Activated naive CD8-positive, alpha-beta T cell treated with anti-CD3 and anti-CD28 coated beads, Interleukin-2, amount 50 U/mL, for 24 hours (primary cell): ENCODE results near the gene CBLB.
"Not testable (repeated sequence)": the region's sequence is repeated elsewhere in the genome, so short reads cannot be mapped to it uniquely, and the experiment has no call there.

Source experiments
- ATAC-seq: fragments of 150-1000 bp; cut with Tn5 transposase; one replicate; pipeline ENCODE4 v1.10.0; 2021
- DNase-seq: peaks from one replicate; pipeline ENCODE4 v3.0.0; 2021
- H3K27ac Mint-ChIP-seq: one replicate; pipeline ENCODE4 v1.8.0; 2021; ENCODE audit warnings: mild to moderate bottlenecking, mixed read lengths
- H3K27me3 Mint-ChIP-seq: one replicate; pipeline ENCODE4 v1.8.0; 2021; ENCODE audit warnings: mixed read lengths
- H3K36me3 Mint-ChIP-seq: one replicate; pipeline ENCODE4 v1.8.0; 2021; ENCODE audit warnings: low read depth, mixed read lengths
- H3K4me1 Mint-ChIP-seq: one replicate; pipeline ENCODE4 v1.8.0; 2021; ENCODE audit warnings: mixed read lengths
- H3K4me3 Mint-ChIP-seq: one replicate; pipeline ENCODE4 v1.8.0; 2021; ENCODE audit warnings: mild to moderate bottlenecking, moderate library complexity, mixed read lengths
- H3K9me3 Mint-ChIP-seq: one replicate; pipeline ENCODE4 v1.8.0; 2021; ENCODE audit warnings: mixed read lengths

Gene CBLB

DNA sequence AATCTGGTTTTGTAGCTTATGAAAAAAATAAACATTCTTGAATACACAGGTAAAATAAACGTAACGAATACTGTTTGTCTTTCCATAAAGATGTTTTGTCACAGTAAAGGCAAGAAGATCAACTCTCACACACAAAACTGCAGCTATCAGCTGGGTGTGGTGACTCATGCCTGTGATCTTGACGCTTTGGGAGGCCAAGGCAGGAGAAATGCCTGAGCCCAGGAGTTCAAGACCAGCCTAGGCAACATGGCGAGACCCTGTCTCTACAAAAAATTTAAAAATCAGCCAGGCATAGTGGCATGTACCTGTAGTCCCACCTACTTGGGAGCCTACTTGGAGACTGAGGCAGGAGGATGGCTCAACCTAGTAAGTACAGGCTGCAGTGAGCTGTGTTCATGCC is 39.6 kb downstream of the CBLB start:
- peaks cover 93% of the 10 kb centered on the region for H3K4me1 Mint-ChIP-seq
- H3K27me3 Mint-ChIP-seq = no peaks in the 10 kb centered on the region
- no peak for ATAC-seq
- H3K36me3 Mint-ChIP-seq = peaks cover 70% of the 10 kb centered on the region
- H3K9me3 Mint-ChIP-seq = peaks cover 16% of the 10 kb centered on the region
- H3K4me3 Mint-ChIP-seq = peak overlapping the region; percentile 62
- peak overlapping the region; percentile 100 for H3K27ac Mint-ChIP-seq
- DNase-seq = peak; percentile 49

DNA sequence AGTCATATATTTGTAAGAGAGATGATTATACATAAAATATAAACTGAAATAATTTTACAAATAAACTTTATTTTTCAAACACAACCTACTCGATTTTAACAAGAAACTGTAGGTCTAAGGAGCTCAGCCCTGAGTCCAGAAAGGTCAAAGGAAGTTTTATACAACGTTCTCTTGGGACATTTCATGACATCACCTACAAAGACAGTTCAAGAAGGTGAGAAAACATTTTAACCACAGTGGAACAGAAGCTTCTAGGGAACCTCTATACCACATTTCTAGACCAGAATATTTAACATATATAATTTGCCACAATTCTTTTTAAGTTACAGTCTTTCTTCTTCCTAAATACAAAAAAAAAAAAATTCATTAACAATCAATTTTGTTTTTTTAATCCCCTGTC is 40.1 kb downstream of the CBLB start:
- Mint-ChIP-seq H3K27ac (peak overlapping the region; percentile 100), H3K4me1 (peaks cover 93% of the 10 kb centered on the region), H3K27me3 (no peaks in the 10 kb centered on the region), H3K9me3 (peaks cover 16% of the 10 kb centered on the region), H3K36me3 (peaks cover 71% of the 10 kb centered on the region), H3K4me3 (peak overlapping the region; percentile 62)
- DNase-seq = no peak
- peak; percentile 30 for ATAC-seq

DNA sequence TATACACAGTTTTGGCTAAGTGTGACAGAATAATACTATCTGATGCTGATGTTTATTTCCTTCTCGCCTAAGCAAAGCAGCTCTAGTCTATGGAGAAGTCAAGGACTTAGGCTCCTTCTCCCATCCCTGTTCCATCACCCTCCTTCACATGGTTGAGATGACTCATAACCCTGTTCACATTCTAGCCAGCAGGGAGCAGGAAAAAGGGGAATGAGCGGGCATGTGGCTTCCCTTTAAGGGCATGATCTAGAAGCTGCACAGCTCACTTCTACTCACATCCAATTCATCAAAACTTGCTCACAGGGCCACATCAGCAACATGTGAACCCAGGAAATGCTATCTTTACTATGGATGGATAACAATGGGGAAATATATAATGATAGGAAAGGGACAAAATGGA is 40.9 kb downstream of the CBLB start:
- no peak for DNase-seq
- Mint-ChIP-seq H3K4me1 (peaks cover 95% of the 10 kb centered on the region), H3K36me3 (peaks cover 76% of the 10 kb centered on the region), H3K27ac (peak overlapping the region; percentile 100), H3K4me3 (peak overlapping the region; percentile 65), H3K9me3 (peaks cover 16% of the 10 kb centered on the region), H3K27me3 (no peaks in the 10 kb centered on the region)
- ATAC-seq = no peak

DNA sequence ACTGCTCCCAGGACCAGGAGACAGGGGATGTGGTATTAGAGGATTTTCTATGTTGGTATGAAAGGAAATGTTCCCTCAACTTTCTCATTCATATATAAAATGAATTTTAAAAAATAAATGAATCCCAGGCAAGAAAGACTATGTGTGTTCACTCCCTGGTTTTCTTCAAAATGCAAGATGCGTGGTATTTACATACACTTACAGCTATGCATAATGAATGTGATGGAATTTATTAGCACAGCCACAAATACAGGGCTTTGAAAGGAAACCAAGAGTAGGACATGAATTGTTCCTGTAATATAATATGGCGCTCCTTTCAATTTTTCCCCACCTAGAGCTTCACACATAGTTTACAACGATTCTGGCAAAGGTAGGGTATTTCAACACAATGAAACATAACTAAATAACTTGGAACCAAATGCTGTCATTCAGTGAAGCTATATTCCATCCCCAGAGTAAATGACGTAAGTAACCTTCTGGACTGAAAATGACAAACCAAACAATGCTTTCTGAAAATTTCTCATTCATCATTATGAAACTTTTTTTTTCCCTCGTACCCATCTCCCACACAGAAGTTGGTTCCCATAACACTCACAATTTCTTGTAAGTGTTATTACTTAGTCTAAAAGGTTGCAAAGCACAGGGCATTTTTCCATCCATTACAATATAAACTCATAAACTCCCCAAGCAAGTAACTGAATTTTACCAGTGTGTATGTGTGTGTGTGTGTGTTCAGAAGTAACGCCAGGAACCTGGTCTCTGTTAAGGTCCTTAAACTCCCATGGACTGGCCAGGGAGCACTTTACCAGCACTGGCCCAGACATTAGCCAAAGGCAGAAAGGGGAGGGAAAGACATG is 41.8 kb downstream of the CBLB start:
- peak overlapping the region; percentile 65 for H3K4me3 Mint-ChIP-seq
- no peak for DNase-seq
- peaks cover 78% of the 10 kb centered on the region for H3K36me3 Mint-ChIP-seq
- H3K27me3 Mint-ChIP-seq = no peaks in the 10 kb centered on the region
- H3K9me3 Mint-ChIP-seq = peaks cover 16% of the 10 kb centered on the region
- peak; percentile 61 for ATAC-seq
- peak overlapping the region; percentile 100 for H3K27ac Mint-ChIP-seq
- peaks cover 95% of the 10 kb centered on the region for H3K4me1 Mint-ChIP-seq

DNA sequence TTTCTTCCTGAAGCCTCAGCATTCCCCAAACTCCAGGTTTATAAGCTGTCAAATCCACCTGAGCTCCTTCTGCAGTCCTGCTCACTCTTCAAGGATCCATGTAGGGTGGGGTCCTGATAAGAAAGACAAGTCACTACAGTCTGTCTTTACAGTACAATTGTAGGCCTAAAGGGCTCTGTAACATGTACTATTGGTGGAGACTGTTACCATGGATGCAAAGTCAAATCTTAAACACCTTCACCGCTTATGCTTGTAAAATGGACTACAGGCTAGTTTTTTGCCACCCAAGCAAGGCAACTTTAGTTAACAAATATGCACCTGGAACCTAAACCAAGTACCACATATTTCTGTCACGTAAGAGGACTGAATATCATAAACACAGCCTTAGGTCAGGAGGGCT is 44.7 kb downstream of the CBLB start:
- Mint-ChIP-seq H3K36me3 (peaks cover 80% of the 10 kb centered on the region), H3K9me3 (peaks cover 6% of the 10 kb centered on the region), H3K4me3 (peak overlapping the region; percentile 34), H3K4me1 (peaks cover 87% of the 10 kb centered on the region), H3K27me3 (no peaks in the 10 kb centered on the region), H3K27ac (peak overlapping the region; percentile 97)
- ATAC-seq = no peak
- no peak for DNase-seq

DNA sequence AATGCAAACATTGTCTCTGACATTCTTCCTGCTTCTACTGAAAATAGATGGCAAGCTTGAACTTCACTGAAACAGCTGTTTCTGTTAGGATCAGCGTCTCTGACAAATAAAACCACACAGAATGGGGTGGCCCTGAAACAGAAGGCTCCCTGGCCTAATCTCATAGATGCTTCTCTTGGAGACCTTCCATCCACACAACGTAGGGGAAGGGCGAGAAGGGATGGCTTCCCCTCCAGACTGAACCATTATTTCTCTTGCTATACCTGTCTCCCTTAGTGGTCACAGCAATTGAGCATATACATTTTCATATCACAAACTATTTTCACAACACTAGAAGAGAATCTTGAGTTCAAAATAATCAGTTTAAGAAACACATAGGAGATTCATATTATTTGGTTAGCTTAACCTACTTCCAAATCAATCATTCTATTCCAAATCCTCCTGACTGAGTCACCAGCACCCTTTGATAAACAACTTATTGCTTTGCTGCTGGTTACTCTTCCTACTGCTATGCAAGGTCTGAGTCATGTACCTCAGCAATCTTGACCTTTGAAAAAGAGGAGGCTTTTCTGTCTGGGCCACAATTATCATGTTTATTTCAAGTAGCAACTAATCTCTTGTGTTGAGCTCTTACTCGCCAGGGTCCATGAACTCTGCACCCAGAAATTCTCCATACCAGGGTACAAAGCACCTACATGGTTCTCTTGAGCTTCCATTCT is 45.5 kb downstream of the CBLB start:
- Mint-ChIP-seq H3K27me3 (no peaks in the 10 kb centered on the region), H3K4me3 (peak overlapping the region; percentile 34), H3K9me3 (peaks cover 6% of the 10 kb centered on the region), H3K36me3 (peaks cover 76% of the 10 kb centered on the region), H3K27ac (peak overlapping the region; percentile 97), H3K4me1 (peaks cover 84% of the 10 kb centered on the region)
- ATAC-seq = peak; percentile 75
- DNase-seq = no peak

DNA sequence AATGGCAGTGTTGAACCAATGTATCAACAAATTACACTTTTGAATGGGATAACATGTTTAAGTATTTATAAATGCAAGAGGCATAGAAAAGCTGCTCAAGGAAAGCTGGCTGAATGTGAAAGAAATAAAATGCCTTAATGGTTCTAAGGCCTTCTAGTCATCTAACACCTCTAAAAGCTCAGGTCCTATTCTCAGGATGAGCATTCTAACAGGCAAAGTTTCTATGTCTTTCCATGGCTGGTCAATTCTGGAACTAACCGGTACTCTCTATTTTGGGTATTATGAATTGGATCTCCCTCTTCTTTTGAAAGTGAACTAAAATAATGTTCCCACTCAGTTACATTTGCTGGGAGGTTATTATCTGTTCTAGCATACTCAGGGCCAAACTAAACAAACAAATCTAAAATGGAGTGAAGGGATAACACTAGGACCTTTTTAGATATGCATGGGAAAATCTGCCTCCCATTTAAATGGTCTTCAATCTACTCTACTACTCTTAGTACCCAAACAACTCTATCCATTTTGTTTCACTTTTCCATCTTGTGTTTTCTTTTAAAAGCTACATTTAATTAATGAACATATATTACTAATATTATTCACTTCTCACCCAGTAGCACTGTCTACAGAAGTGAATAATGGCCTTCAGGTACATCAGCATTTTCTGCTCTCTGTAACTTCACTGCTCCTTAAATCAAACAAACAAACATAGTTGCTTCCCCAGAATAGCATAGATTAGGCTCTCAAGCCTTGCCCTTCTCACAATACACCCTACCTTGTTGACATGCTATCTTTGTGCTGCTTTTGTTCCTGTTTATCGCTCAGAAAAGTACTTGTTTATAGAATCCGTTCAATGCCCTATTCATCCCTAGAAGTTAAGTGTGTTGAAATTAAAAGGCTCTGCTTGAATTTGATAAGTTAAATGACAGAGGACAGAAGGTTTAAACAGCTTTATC is 46.4 kb downstream of the CBLB start:
- Mint-ChIP-seq H3K27me3 (no peaks in the 10 kb centered on the region), H3K4me1 (peaks cover 78% of the 10 kb centered on the region), H3K27ac (peak overlapping the region; percentile 97), H3K36me3 (peaks cover 75% of the 10 kb centered on the region), H3K4me3 (no peak overlapping the region), H3K9me3 (peaks cover 6% of the 10 kb centered on the region)
- ATAC-seq = no peak
- DNase-seq = no peak

DNA sequence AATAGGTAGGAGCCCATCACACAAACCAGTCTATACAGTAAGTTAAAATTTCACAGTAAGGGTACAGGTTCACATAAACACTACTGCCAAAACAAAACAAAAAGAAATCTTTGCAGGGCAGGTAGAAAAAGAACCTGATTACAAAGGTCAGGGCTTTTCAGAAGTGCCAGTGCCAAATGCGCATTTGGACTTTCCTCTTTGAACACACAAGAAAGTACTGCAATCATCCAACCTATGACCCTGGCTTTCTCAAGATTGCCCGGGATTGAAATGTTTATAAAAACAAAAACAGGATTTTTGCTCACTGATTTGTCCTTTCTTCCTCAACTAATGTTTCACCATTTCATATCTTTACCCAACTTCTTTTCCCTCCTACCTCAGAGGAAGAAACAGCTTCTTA is 47.4 kb downstream of the CBLB start:
- Mint-ChIP-seq H3K27me3 (no peaks in the 10 kb centered on the region), H3K36me3 (peaks cover 78% of the 10 kb centered on the region), H3K4me1 (peaks cover 76% of the 10 kb centered on the region), H3K4me3 (no peak overlapping the region), H3K27ac (peak overlapping the region; percentile 76), H3K9me3 (peaks cover 4% of the 10 kb centered on the region)
- DNase-seq (no peak), ATAC-seq (no peak)

DNA sequence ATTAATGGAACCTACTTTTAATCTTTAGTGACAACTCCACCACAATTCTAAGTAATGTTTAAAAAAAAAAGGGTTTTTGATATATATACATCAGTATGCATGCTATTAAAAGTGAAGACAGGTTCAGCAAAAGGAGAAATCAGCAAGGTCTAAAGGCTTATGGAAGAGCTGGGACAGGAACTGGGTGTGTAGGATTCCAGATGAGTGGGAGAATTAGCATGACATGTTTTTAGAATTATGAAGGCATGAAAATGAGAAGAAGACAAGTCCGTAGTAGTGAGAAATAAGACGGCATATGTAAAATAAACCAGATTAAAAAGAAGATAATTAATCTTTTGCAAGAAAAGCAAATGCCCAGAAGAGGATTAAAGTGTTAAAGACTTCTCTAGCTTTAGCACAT is 52.0 kb downstream of the CBLB start:
- no peak for DNase-seq
- Mint-ChIP-seq H3K36me3 (peaks cover 70% of the 10 kb centered on the region), H3K27me3 (no peaks in the 10 kb centered on the region), H3K4me3 (no peak overlapping the region), H3K4me1 (peaks cover 64% of the 10 kb centered on the region), H3K27ac (peak overlapping the region; percentile 55), H3K9me3 (peaks cover 10% of the 10 kb centered on the region)
- no peak for ATAC-seq

DNA sequence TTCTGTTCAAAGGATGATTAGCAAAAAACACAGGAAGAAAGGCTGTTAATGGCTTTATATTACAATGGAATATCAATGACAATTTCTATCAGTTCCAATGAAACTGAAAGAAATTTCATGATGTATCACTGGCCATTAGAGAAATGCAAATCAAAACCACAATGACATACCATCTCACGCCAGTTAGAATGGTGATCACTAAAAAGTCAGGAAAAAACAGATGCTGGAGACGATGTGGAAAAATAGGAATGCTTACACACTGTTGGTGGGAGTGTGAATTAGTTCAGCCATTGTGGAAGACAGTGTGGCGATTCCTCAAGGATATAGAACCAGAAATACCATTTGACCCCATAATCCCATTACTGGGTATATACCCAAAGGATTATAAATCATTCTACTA is 53.5 kb downstream of the CBLB start:
- peaks cover 63% of the 10 kb centered on the region for H3K36me3 Mint-ChIP-seq
- not testable (repeated sequence) for H3K27me3 Mint-ChIP-seq, ATAC-seq, DNase-seq, H3K4me3 Mint-ChIP-seq
- H3K9me3 Mint-ChIP-seq = peaks cover 10% of the 10 kb centered on the region
- peaks cover 65% of the 10 kb centered on the region for H3K4me1 Mint-ChIP-seq
- peak overlapping the region; percentile 7 for H3K27ac Mint-ChIP-seq

DNA sequence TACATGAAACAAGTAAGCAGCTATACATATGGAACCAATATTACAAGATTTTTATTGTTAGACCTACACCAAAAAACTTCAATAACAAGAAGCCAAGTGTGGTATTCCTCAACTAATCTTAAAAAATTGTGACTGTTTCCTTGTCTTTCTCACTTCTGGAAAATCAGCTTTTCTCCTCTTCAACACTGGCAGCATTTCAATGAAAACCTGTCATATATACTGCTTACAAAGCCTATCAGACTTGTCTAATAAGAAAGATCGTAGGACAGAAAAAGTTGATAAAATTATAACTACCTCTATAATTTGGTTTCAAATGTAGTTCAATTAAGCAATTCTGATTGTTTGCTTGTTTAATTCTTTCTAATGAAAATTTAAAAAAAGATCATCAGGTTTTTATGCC is 55.1 kb downstream of the CBLB start:
- Mint-ChIP-seq H3K36me3 (peaks cover 53% of the 10 kb centered on the region), H3K4me1 (peaks cover 68% of the 10 kb centered on the region), H3K27me3 (no peaks in the 10 kb centered on the region), H3K4me3 (no peak overlapping the region), H3K27ac (no peak overlapping the region), H3K9me3 (peaks cover 10% of the 10 kb centered on the region)
- DNase-seq (no peak), ATAC-seq (no peak)

DNA sequence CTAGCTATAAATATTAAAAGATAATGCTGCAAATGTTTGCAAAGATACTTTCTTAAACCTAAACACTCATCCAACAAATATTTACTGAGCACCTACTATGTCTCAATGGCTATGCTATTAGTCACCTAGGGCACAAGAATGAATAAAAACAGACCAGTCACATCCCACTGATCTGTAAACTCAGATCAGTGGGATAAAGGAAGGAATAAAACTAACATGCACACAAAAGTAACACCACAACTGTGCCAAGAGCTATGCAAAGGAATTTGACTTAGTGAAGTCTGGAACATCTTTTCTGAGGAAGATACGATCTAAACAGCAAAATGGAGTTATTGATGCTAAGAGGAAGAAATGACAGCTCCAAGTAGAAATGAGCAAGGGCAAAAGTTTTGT is 56.6 kb downstream of the CBLB start:
- no peaks in the 10 kb centered on the region for H3K27me3 Mint-ChIP-seq
- ATAC-seq (peak; percentile 43), DNase-seq (no peak)
- peak overlapping the region; percentile 1 for H3K27ac Mint-ChIP-seq
- H3K4me3 Mint-ChIP-seq = no peak overlapping the region
- peaks cover 51% of the 10 kb centered on the region for H3K36me3 Mint-ChIP-seq
- peaks cover 10% of the 10 kb centered on the region for H3K9me3 Mint-ChIP-seq
- H3K4me1 Mint-ChIP-seq = peaks cover 74% of the 10 kb centered on the region

DNA sequence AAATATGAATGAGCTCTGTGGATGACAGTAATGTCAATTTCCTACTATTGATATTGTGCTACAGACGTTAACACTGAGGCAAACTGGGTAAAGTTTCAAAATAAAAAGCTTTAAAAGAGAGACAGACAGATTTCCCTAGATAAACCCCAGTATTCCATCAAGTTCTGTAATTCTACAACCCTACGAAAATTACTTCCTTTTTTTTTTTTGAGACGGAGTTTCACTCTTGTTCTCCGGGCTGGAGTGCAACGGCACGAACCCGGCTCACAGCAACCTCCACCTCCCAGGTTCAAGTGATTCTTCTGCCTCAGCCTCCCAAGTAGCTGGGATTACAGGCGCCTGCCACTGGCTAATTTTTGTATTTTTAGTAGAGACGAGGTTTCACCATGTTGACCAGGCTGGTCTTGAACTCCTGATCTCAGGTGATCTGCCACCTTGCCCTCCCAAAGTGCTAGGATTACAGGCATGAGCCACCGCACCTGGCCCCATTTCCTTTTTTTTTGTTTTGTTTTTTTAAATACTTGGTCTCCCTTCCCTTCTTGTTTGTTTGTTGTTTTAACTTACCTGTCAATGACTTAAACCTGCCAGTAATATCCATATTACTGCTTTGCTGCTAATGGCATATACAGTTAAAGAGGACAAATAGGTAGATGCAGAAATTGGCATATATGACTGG is 57.2 kb downstream of the CBLB start:
- DNase-seq (no peak), ATAC-seq (no peak)
- Mint-ChIP-seq H3K4me3 (no peak overlapping the region), H3K27me3 (no peaks in the 10 kb centered on the region), H3K9me3 (peaks cover 10% of the 10 kb centered on the region), H3K27ac (no peak overlapping the region), H3K4me1 (peaks cover 74% of the 10 kb centered on the region), H3K36me3 (peaks cover 46% of the 10 kb centered on the region)
